Breast epithelium (tissue), 3 donors: ENCODE measurements around the gene GAGE12H.
"Not testable (repeated sequence)": the region's sequence is repeated elsewhere in the genome, so short reads cannot be mapped to it uniquely, and the experiment has no call there.

ENCODE experiments used
- CTCF ChIP-seq, 3 donors: fragments of 450-650 bp; IDR thresholded peaks; one replicate each; pipeline ENCODE4 v1.5.1; 2016 to 2017; ENCODE audit warnings: antibody characterized with exemption in 3 of 3, mild to moderate bottlenecking in 3 of 3, moderate library complexity in 3 of 3
- POLR2A ChIP-seq: fragments of 450-650 bp; IDR thresholded peaks from one replicate; pipeline ENCODE4 v1.6.1; 2016; ENCODE audit warnings: antibody characterized with exemption, mild to moderate bottlenecking, moderate library complexity
- POLR2AphosphoS5 ChIP-seq, 3 donors: sonication (generic); formaldehyde crosslinking; IDR thresholded peaks; one replicate each; pipeline ENCODE4 v1.6.1; 2017; ENCODE audit warnings: antibody characterized with exemption in 3 of 3

DNA sequence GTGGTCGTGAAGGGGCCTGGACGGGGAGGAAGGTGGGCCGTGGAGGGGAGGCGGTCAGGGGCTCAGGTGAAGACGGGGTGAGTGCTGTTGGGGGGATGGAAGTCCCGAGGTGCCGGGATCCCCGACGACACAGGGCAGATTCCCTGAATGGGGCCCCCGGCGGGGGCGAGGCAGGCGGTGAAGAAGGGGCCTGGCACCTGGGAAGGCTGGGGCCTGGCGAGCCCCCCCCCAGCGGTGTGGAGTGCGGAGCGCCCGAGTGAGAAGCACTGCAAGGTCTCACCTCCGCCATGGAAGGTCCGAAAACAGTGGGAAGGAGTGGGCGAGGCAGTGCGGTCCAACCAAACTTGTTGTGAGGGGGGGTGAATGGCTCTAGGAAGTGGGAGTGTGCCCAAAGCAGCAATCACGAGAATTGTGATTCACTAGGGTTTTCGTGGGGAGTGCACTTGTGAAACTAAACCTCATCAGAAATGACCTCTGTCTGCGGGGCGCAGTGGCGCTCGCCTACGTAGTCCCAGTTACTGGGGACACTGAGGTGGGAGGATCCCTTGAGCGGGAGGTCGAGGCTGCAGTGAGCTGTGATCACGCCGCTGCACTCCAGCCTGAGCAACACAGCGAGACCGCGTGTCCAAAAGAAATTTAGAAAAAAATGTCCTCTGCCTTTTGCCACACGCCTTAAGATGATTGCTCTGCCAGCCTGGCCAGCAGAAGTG, 10.2 kb downstream of the GAGE12H start:
- not testable (repeated sequence) for TF ChIP-seq CTCF (IDR thresholded peaks at IDR 0.05); POLR2AphosphoS5 (IDR thresholded peaks at IDR 0.05); POLR2A
